ENCODE measurements around the gene SLC17A6. TPM values are rescaled to one million over a fixed set of nuclear protein-coding genes. Genes with fewer than 3 reads are reported as not detected.

The SLC17A6 gene
- total and polyA plus RNA-seq, 2 donors: 0.11 TPM; not detected in 1

- no peak overlapping the region for H3K27ac ChIP-seq (ENCODE audit: low read depth)
- 62% methylated on average over 4 of the region's 4 CpGs for WGBS
- H3K4me3 ChIP-seq (ENCODE audit: low read depth, low read length): no peak overlapping the region
- H3K4me1 ChIP-seq (ENCODE audit: insufficient read depth): no peaks in the 10 kb centered on the region
- DNase-seq (ENCODE audit: extremely low spot score): no peak
- H3K36me3 ChIP-seq (ENCODE audit: insufficient read depth): no peaks in the 10 kb centered on the region
Measured at GRCh38 chr11:22416462-22416861, 78.3 kb downstream of the SLC17A6 start.

DNA sequence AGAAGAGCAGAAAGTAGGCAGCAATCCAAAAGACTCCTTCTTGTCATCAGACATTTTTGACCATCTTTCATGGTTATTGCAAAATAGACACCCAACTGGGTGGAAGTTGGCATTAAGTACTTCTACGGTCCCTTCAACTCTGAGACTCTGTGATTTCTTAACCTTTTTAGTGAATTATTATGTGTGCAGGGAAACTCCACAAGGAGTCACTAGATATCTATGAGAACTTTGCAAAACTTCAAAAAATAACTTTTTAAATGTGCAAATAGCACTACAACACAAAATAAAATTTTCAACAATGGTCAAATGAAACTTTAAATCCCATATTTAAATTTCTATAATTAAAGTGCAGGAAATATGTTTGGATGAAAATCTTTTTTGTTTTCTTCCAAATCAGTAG, 88.7 kb downstream of the SLC17A6 start:
- Histone ChIP-seq H3K4me1 (ENCODE audit: insufficient read depth) (no peaks in the 10 kb centered on the region), H3K36me3 (ENCODE audit: insufficient read depth) (no peaks in the 10 kb centered on the region), H3K4me3 (ENCODE audit: low read depth, low read length) (no peak overlapping the region), H3K27ac (ENCODE audit: low read depth) (no peak overlapping the region)
- no peak for DNase-seq (ENCODE audit: extremely low spot score)
- 70% methylated on average over 1 of the region's 1 CpG for WGBS

Other genes with a start within 250 kb of the SLC17A6 start
- gene ANO5, start 145.3 kb upstream of the SLC17A6 start, total RNA-seq: 15.4 TPM
- 2.7 TPM for gene ANO5, start 145.3 kb upstream of the SLC17A6 start, polyA plus RNA-seq

All from urinary bladder (tissue), 4 donors.